Activated CD4-positive, alpha-beta T cell treated with anti-CD3 and anti-CD28 coated beads for 36 hours (primary cell): ENCODE measurements around the gene BPIFA2. TPM values are rescaled to one million over a fixed set of nuclear protein-coding genes. Genes with fewer than 3 reads are reported as not detected.
"Not testable (repeated sequence)": the region's sequence is repeated elsewhere in the genome, so short reads cannot be mapped to it uniquely, and the experiment has no call there.

Experiments used
- ATAC-seq: fragments of 200-7000 bp; cut with Tn5 transposase; one replicate; pipeline ENCODE4 v1.10.0; 2021; ENCODE audit warnings: mild to moderate bottlenecking, moderate library complexity
- CTCF ChIA-PET: fragments of 350-600 bp; sonication (Branson Sonifier 250); formaldehyde crosslinking; loops from one replicate; lab custom pipeline; 2021; ENCODE audit warnings: antibody characterized with exemption; lab: Charles Lee
- POLR2A ChIA-PET: fragments of 350-600 bp; sonication (Branson Sonifier 250); formaldehyde crosslinking; loops from one replicate; lab custom pipeline; 2021; ENCODE audit warnings: antibody characterized with exemption, inconsistent platforms; lab: Charles Lee
- DNase-seq: peaks from one replicate; pipeline ENCODE4 v3.0.0-alpha.2; 2020
- H3K27ac Mint-ChIP-seq: one replicate; pipeline ENCODE4 v1.8.0; 2021; ENCODE audit warnings: mixed read lengths
- H3K27me3 Mint-ChIP-seq: one replicate; pipeline ENCODE4 v1.8.0; 2021; ENCODE audit warnings: mixed read lengths
- H3K36me3 Mint-ChIP-seq: one replicate; pipeline ENCODE4 v1.8.0; 2021; ENCODE audit warnings: low read depth, mixed read lengths
- H3K4me1 Mint-ChIP-seq: one replicate; pipeline ENCODE4 v1.8.0; 2021; ENCODE audit warnings: mixed read lengths
- H3K4me3 Mint-ChIP-seq: one replicate; pipeline ENCODE4 v1.8.0; 2021; ENCODE audit warnings: mild to moderate bottlenecking, moderate library complexity, mixed read lengths
- H3K9me3 Mint-ChIP-seq: one replicate; pipeline ENCODE4 v1.8.0; 2021; ENCODE audit warnings: low read depth, mixed read lengths
- intact Hi-C, 2 experiments: fragments of 100-400 bp; cut with DNase I in 1 of 2; cut with micrococcal nuclease in 1 of 2; formaldehyde crosslinking; loops; one replicate each; pipeline versions ENCODE4 v1.14.2 to v1.15.1; 2022 to 2024; cut with DNase I, micrococcal nuclease
- total RNA-seq, 2 experiments: library from RNA; stranded (reverse); gene quantifications; one replicate each; pipeline ENCODE4 v1.2.3, GENCODE V29; 2021

The BPIFA2 gene
- not detected for total RNA-seq

GRCh38 chr20:33167859-33168258 lies at the start of gene BPIFA2:
Gene BPIFA2, plus strand, starts transcription at chr20:33168159. Its CDS starts 987 bp downstream, at chr20:33169146.
- Mint-ChIP-seq H3K36me3 (no peaks in the 10 kb centered on the region), H3K27ac (no peak within 1 kb of the TSS), H3K27me3 (peaks cover 3% of the 10 kb centered on the region), H3K4me3 (no peak within 1 kb of the TSS), H3K9me3 (peaks cover 11% of the 10 kb centered on the region), H3K4me1 (no peaks in the 10 kb centered on the region)
- POLR2A ChIA-PET = no interaction called here
- no peak for ATAC-seq
- no peak for DNase-seq
- intact Hi-C loops = no loop called here
- CTCF ChIA-PET = interaction anchor here (1.2 kb wide), 1 partner anchor 19 kb away, joined by 3 read pairs; no protein-coding TSS in a partner anchor

GRCh38 chr20:33119725-33120720 lies 47.9 kb upstream of the BPIFA2 start:
- Mint-ChIP-seq H3K4me3 (no peak overlapping the region), H3K27ac (no peak overlapping the region), H3K9me3 (peaks cover 2% of the 10 kb centered on the region), H3K4me1 (peaks cover 11% of the 10 kb centered on the region), H3K36me3 (no peaks in the 10 kb centered on the region), H3K27me3 (peaks cover 7% of the 10 kb centered on the region)
- intact Hi-C loops = no loop called here
- POLR2A ChIA-PET = interaction anchor here (0.6 kb wide), 1 partner anchor 153 kb away, joined by 3 read pairs; no protein-coding TSS in a partner anchor
- ATAC-seq (peak; percentile 81), DNase-seq (no peak)
- CTCF ChIA-PET = interaction anchor here (0.6 to 0.9 kb wide), 3 partner anchors 12 to 181 kb away, joined by 3 to 4 read pairs (median 3); no protein-coding TSS in a partner anchor

- Mint-ChIP-seq H3K4me1 (peaks cover 11% of the 10 kb centered on the region), H3K9me3 (peaks cover 2% of the 10 kb centered on the region), H3K36me3 (no peaks in the 10 kb centered on the region), H3K27me3 (peaks cover 7% of the 10 kb centered on the region), H3K27ac (no peak overlapping the region), H3K4me3 (no peak overlapping the region)
- ATAC-seq = no peak
- DNase-seq = no peak
- POLR2A ChIA-PET = no interaction called here
- CTCF ChIA-PET = interaction anchor here (0.9 kb wide), 1 partner anchor 13 kb away, joined by 3 read pairs; no protein-coding TSS in a partner anchor
- intact Hi-C loops = no loop called here
Observed at GRCh38 chr20:33120934-33121333, 47.0 kb upstream of the BPIFA2 start.

GRCh38 chr20:33122297-33122696 lies 45.7 kb upstream of the BPIFA2 start:
- H3K27me3 Mint-ChIP-seq, H3K36me3 Mint-ChIP-seq, intact Hi-C loops, CTCF ChIA-PET, H3K9me3 Mint-ChIP-seq, H3K27ac Mint-ChIP-seq, DNase-seq, ATAC-seq, H3K4me3 Mint-ChIP-seq, POLR2A ChIA-PET: not testable (repeated sequence)
- H3K4me1 Mint-ChIP-seq = peaks cover 11% of the 10 kb centered on the region

GRCh38 chr20:33124261-33124660 lies 43.7 kb upstream of the BPIFA2 start:
- intact Hi-C loops = no loop called here
- POLR2A ChIA-PET = no interaction called here
- DNase-seq (no peak), ATAC-seq (no peak)
- Mint-ChIP-seq H3K36me3 (no peaks in the 10 kb centered on the region), H3K9me3 (peaks cover 2% of the 10 kb centered on the region), H3K4me3 (no peak overlapping the region), H3K27ac (no peak overlapping the region), H3K27me3 (peaks cover 7% of the 10 kb centered on the region), H3K4me1 (peaks cover 9% of the 10 kb centered on the region)
- CTCF ChIA-PET = interaction anchor here (0.6 to 1.0 kb wide), 2 partner anchors 28 to 68 kb away, joined by 3 read pairs; no protein-coding TSS in a partner anchor

GRCh38 chr20:33124994-33125393 lies 43.0 kb upstream of the BPIFA2 start:
- H3K4me1 Mint-ChIP-seq = peaks cover 6% of the 10 kb centered on the region
- peaks cover 7% of the 10 kb centered on the region for H3K27me3 Mint-ChIP-seq
- intact Hi-C loops = no loop called here
- DNase-seq (no peak), ATAC-seq (no peak)
- H3K9me3 Mint-ChIP-seq = no peaks in the 10 kb centered on the region
- no peak overlapping the region for H3K27ac Mint-ChIP-seq
- POLR2A ChIA-PET = no interaction called here
- no peaks in the 10 kb centered on the region for H3K36me3 Mint-ChIP-seq
- H3K4me3 Mint-ChIP-seq = no peak overlapping the region
- CTCF ChIA-PET = interaction anchor here (1.0 kb wide), 2 partner anchors 29 kb away, joined by 3 read pairs; no protein-coding TSS in a partner anchor

GRCh38 chr20:33125983-33126382 lies 42.0 kb upstream of the BPIFA2 start:
- H3K4me3 Mint-ChIP-seq = no peak overlapping the region

GRCh38 chr20:33127422-33128097 lies 40.4 kb upstream of the BPIFA2 start:
- Mint-ChIP-seq H3K4me3 (no peak overlapping the region), H3K27me3 (peaks cover 7% of the 10 kb centered on the region), H3K36me3 (no peaks in the 10 kb centered on the region), H3K4me1 (no peaks in the 10 kb centered on the region), H3K9me3 (no peaks in the 10 kb centered on the region), H3K27ac (no peak overlapping the region)
- DNase-seq (no peak), ATAC-seq (no peak)
- POLR2A ChIA-PET = no interaction called here
- intact Hi-C loops = no loop called here
- CTCF ChIA-PET = interaction anchor here (0.7 kb wide), 1 partner anchor 112 kb away, joined by 3 read pairs; no protein-coding TSS in a partner anchor

More at GRCh38 chr20:33125983-33126382, 42.0 kb upstream of the BPIFA2 start:
- no peak overlapping the region for H3K27ac Mint-ChIP-seq
- ATAC-seq = no peak
- intact Hi-C loops = no loop called here
- H3K9me3 Mint-ChIP-seq = no peaks in the 10 kb centered on the region
- peaks cover 7% of the 10 kb centered on the region for H3K27me3 Mint-ChIP-seq
- H3K4me1 Mint-ChIP-seq = no peaks in the 10 kb centered on the region
- ChIA-PET POLR2A (no interaction called here), CTCF (interaction anchor here (1.0 kb wide), 1 partner anchor 30 kb away, joined by 3 read pairs; no protein-coding TSS in a partner anchor)
- DNase-seq = no peak
- H3K36me3 Mint-ChIP-seq = no peaks in the 10 kb centered on the region

GRCh38 chr20:33130568-33131061 lies 37.3 kb upstream of the BPIFA2 start:
- Mint-ChIP-seq H3K4me1 (no peaks in the 10 kb centered on the region), H3K27ac (no peak overlapping the region), H3K4me3 (no peak overlapping the region), H3K36me3 (no peaks in the 10 kb centered on the region), H3K27me3 (peaks cover 2% of the 10 kb centered on the region), H3K9me3 (no peaks in the 10 kb centered on the region)
- CTCF ChIA-PET = no interaction called here
- DNase-seq (no peak), ATAC-seq (no peak)
- intact Hi-C loops = no loop called here
- POLR2A ChIA-PET = no interaction called here

- H3K9me3 Mint-ChIP-seq = no peaks in the 10 kb centered on the region
- H3K27me3 Mint-ChIP-seq = peaks cover 2% of the 10 kb centered on the region
- DNase-seq (no peak), ATAC-seq (no peak)
- ChIA-PET POLR2A (no interaction called here), CTCF (no interaction called here)
- no peak overlapping the region for H3K4me3 Mint-ChIP-seq
- intact Hi-C loops = no loop called here
- no peak overlapping the region for H3K27ac Mint-ChIP-seq
- no peaks in the 10 kb centered on the region for H3K36me3 Mint-ChIP-seq
- no peaks in the 10 kb centered on the region for H3K4me1 Mint-ChIP-seq
Observed at GRCh38 chr20:33131949-33132473, 35.9 kb upstream of the BPIFA2 start.
